ENCODE data around the gene ZNF423. TPM values are rescaled to one million over a fixed set of nuclear protein-coding genes. Genes with fewer than 3 reads are reported as not detected.

The ZNF423 gene
- polyA plus RNA-seq, 4 donors: 0.54 to 10.3 (median 2.9) TPM; not detected in 1

- WGBS, 3 donors: 88 to 100% (median 92%) methylated on average over 1 of the region's 1 CpG
- Histone ChIP-seq H3K27ac (ENCODE audit: low read depth in 1 of 3, low read length in 2 of 3) (no peak overlapping the region), H3K9me3 (ENCODE audit: control insufficient read depth in 2 of 2, insufficient read depth in 1 of 2, low read depth in 1 of 2, low read length in 1 of 2) (peaks cover 0 to 2% of the 10 kb centered on the region in 2 donors), H3K27me3 (ENCODE audit: control insufficient read depth in 3 of 3, insufficient read depth in 3 of 3, low read length in 3 of 3) (peaks cover 0 to 2% (median 0%) of the 10 kb centered on the region in 3 donors), H3K4me1 (ENCODE audit: control insufficient read depth in 3 of 3, insufficient read depth in 2 of 3, low read depth in 1 of 3, low read length in 2 of 3) (no peaks in the 10 kb centered on the region), H3K36me3 (ENCODE audit: control insufficient read depth in 3 of 3, insufficient read depth in 2 of 3, low read depth in 1 of 3, low read length in 3 of 3) (peaks cover 0 to 6% (median 0%) of the 10 kb centered on the region in 3 donors), H3K4me3 (ENCODE audit: low read depth in 1 of 3, low read length in 3 of 3) (no peak overlapping the region)
- FAIRE-seq (no peak), DNase-seq (no peak)
These were observed 202.3 kb downstream of the ZNF423 start for GRCh38 chr16:49653577-49653976.

- H3K4me1 ChIP-seq (ENCODE audit: control insufficient read depth in 3 of 3, insufficient read depth in 2 of 3, low read depth in 1 of 3, low read length in 2 of 3): no peaks in the 10 kb centered on the region
- H3K36me3 ChIP-seq (ENCODE audit: control insufficient read depth in 3 of 3, insufficient read depth in 2 of 3, low read depth in 1 of 3, low read length in 3 of 3): peaks cover 0 to 6% (median 0%) of the 10 kb centered on the region in 3 donors
- FAIRE-seq (no peak), DNase-seq (no peak)
- peaks cover 0 to 4% of the 10 kb centered on the region in 2 donors for H3K9me3 ChIP-seq (ENCODE audit: control insufficient read depth in 2 of 2, insufficient read depth in 1 of 2, low read depth in 1 of 2, low read length in 1 of 2)
- WGBS, 3 donors: 56 to 73% (median 64%) methylated on average over 6 of the region's 6 CpGs
- H3K4me3 ChIP-seq (ENCODE audit: low read depth in 1 of 3, low read length in 3 of 3): no peak overlapping the region
- peaks cover 0 to 2% (median 0%) of the 10 kb centered on the region in 3 donors for H3K27me3 ChIP-seq (ENCODE audit: control insufficient read depth in 3 of 3, insufficient read depth in 3 of 3, low read length in 3 of 3)
- no peak overlapping the region for H3K27ac ChIP-seq (ENCODE audit: low read depth in 1 of 3, low read length in 2 of 3)
These were observed 202.7 kb downstream of the ZNF423 start for GRCh38 chr16:49653173-49653570.

GRCh38 chr16:49652456-49653172, 203.3 kb downstream of the ZNF423 start:
- WGBS, 3 donors: 52 to 75% (median 66%) methylated on average over 23 of the region's 23 CpGs
- Histone ChIP-seq H3K27me3 (ENCODE audit: control insufficient read depth in 3 of 3, insufficient read depth in 3 of 3, low read length in 3 of 3) (peaks cover 0 to 2% (median 0%) of the 10 kb centered on the region in 3 donors), H3K4me1 (ENCODE audit: control insufficient read depth in 3 of 3, insufficient read depth in 2 of 3, low read depth in 1 of 3, low read length in 2 of 3) (no peaks in the 10 kb centered on the region), H3K36me3 (ENCODE audit: control insufficient read depth in 3 of 3, insufficient read depth in 2 of 3, low read depth in 1 of 3, low read length in 3 of 3) (peaks cover 0 to 6% (median 0%) of the 10 kb centered on the region in 3 donors), H3K4me3 (ENCODE audit: low read depth in 1 of 3, low read length in 3 of 3) (no peak overlapping the region), H3K27ac (ENCODE audit: low read depth in 1 of 3, low read length in 2 of 3) (peak overlapping the region in 1 of 3 donors; percentile 1), H3K9me3 (ENCODE audit: control insufficient read depth in 2 of 2, insufficient read depth in 1 of 2, low read depth in 1 of 2, low read length in 1 of 2) (peaks cover 0 to 8% of the 10 kb centered on the region in 2 donors)
- DNase-seq: peak in 1 of 2 donors; percentile 56
- no peak for FAIRE-seq

GRCh38 chr16:49651996-49652395, 203.9 kb downstream of the ZNF423 start:
- Histone ChIP-seq H3K36me3 (ENCODE audit: control insufficient read depth in 3 of 3, insufficient read depth in 2 of 3, low read depth in 1 of 3, low read length in 3 of 3) (peaks cover 0 to 2% (median 0%) of the 10 kb centered on the region in 3 donors), H3K9me3 (ENCODE audit: control insufficient read depth in 2 of 2, insufficient read depth in 1 of 2, low read depth in 1 of 2, low read length in 1 of 2) (peaks cover 0 to 14% of the 10 kb centered on the region in 2 donors), H3K27me3 (ENCODE audit: control insufficient read depth in 3 of 3, insufficient read depth in 3 of 3, low read length in 3 of 3) (peaks cover 0 to 2% (median 0%) of the 10 kb centered on the region in 3 donors), H3K4me1 (ENCODE audit: control insufficient read depth in 3 of 3, insufficient read depth in 2 of 3, low read depth in 1 of 3, low read length in 2 of 3) (no peaks in the 10 kb centered on the region), H3K27ac (ENCODE audit: low read depth in 1 of 3, low read length in 2 of 3) (peak overlapping the region in 1 of 3 donors; percentile 1), H3K4me3 (ENCODE audit: low read depth in 1 of 3, low read length in 3 of 3) (no peak overlapping the region)
- FAIRE-seq: no peak
- WGBS, 3 donors: 46 to 59% (median 59%) methylated on average over 7 of the region's 7 CpGs
- no peak for DNase-seq

- DNase-seq: no peak
- peaks cover 0 to 2% (median 0%) of the 10 kb centered on the region in 3 donors for H3K36me3 ChIP-seq (ENCODE audit: control insufficient read depth in 3 of 3, insufficient read depth in 2 of 3, low read depth in 1 of 3, low read length in 3 of 3)
- H3K4me3 ChIP-seq (ENCODE audit: low read depth in 1 of 3, low read length in 3 of 3): no peak overlapping the region
- peaks cover 0 to 2% (median 0%) of the 10 kb centered on the region in 3 donors for H3K27me3 ChIP-seq (ENCODE audit: control insufficient read depth in 3 of 3, insufficient read depth in 3 of 3, low read length in 3 of 3)
- no peak overlapping the region for H3K27ac ChIP-seq (ENCODE audit: low read depth in 1 of 3, low read length in 2 of 3)
- H3K9me3 ChIP-seq (ENCODE audit: control insufficient read depth in 2 of 2, insufficient read depth in 1 of 2, low read depth in 1 of 2, low read length in 1 of 2): peaks cover 0 to 17% of the 10 kb centered on the region in 2 donors
- H3K4me1 ChIP-seq (ENCODE audit: control insufficient read depth in 3 of 3, insufficient read depth in 2 of 3, low read depth in 1 of 3, low read length in 2 of 3): no peaks in the 10 kb centered on the region
- 65 to 82% (median 73%) methylated on average over 4 of the region's 4 CpGs for WGBS, 3 donors
- FAIRE-seq: no peak
These were observed 204.7 kb downstream of the ZNF423 start for GRCh38 chr16:49651226-49651625.

- peaks cover 0 to 2% (median 0%) of the 10 kb centered on the region in 3 donors for H3K36me3 ChIP-seq (ENCODE audit: control insufficient read depth in 3 of 3, insufficient read depth in 2 of 3, low read depth in 1 of 3, low read length in 3 of 3)
- peaks cover 0 to 21% of the 10 kb centered on the region in 2 donors for H3K9me3 ChIP-seq (ENCODE audit: control insufficient read depth in 2 of 2, insufficient read depth in 1 of 2, low read depth in 1 of 2, low read length in 1 of 2)
- H3K4me3 ChIP-seq (ENCODE audit: low read depth in 1 of 3, low read length in 3 of 3): no peak overlapping the region
- no peaks in the 10 kb centered on the region for H3K4me1 ChIP-seq (ENCODE audit: control insufficient read depth in 3 of 3, insufficient read depth in 2 of 3, low read depth in 1 of 3, low read length in 2 of 3)
- DNase-seq (no peak), FAIRE-seq (no peak)
- WGBS, 3 donors: 72 to 100% (median 95%) methylated on average over 1 of the region's 1 CpG
- H3K27ac ChIP-seq (ENCODE audit: low read depth in 1 of 3, low read length in 2 of 3): no peak overlapping the region
- H3K27me3 ChIP-seq (ENCODE audit: control insufficient read depth in 3 of 3, insufficient read depth in 3 of 3, low read length in 3 of 3): peaks cover 0 to 2% (median 0%) of the 10 kb centered on the region in 3 donors
These were observed 205.3 kb downstream of the ZNF423 start for GRCh38 chr16:49650603-49651002.

- Histone ChIP-seq H3K36me3 (ENCODE audit: control insufficient read depth in 3 of 3, insufficient read depth in 2 of 3, low read depth in 1 of 3, low read length in 3 of 3) (peaks cover 0 to 2% (median 0%) of the 10 kb centered on the region in 3 donors), H3K27me3 (ENCODE audit: control insufficient read depth in 3 of 3, insufficient read depth in 3 of 3, low read length in 3 of 3) (peaks cover 0 to 2% (median 0%) of the 10 kb centered on the region in 3 donors), H3K4me1 (ENCODE audit: control insufficient read depth in 3 of 3, insufficient read depth in 2 of 3, low read depth in 1 of 3, low read length in 2 of 3) (no peaks in the 10 kb centered on the region), H3K9me3 (ENCODE audit: control insufficient read depth in 2 of 2, insufficient read depth in 1 of 2, low read depth in 1 of 2, low read length in 1 of 2) (peaks cover 0 to 21% of the 10 kb centered on the region in 2 donors), H3K27ac (ENCODE audit: low read depth in 1 of 3, low read length in 2 of 3) (no peak overlapping the region), H3K4me3 (ENCODE audit: low read depth in 1 of 3, low read length in 3 of 3) (no peak overlapping the region)
- WGBS, 3 donors: 14 to 48% (median 34%) methylated on average over 5 of the region's 5 CpGs
- DNase-seq: no peak
- no peak for FAIRE-seq
These were observed 206.7 kb downstream of the ZNF423 start for GRCh38 chr16:49649013-49649765.

- Histone ChIP-seq H3K36me3 (ENCODE audit: control insufficient read depth in 3 of 3, insufficient read depth in 2 of 3, low read depth in 1 of 3, low read length in 3 of 3) (peaks cover 0 to 2% (median 0%) of the 10 kb centered on the region in 3 donors), H3K27me3 (ENCODE audit: control insufficient read depth in 3 of 3, insufficient read depth in 3 of 3, low read length in 3 of 3) (no peaks in the 10 kb centered on the region), H3K4me3 (ENCODE audit: low read depth in 1 of 3, low read length in 3 of 3) (no peak overlapping the region), H3K27ac (ENCODE audit: low read depth in 1 of 3, low read length in 2 of 3) (no peak overlapping the region), H3K9me3 (ENCODE audit: control insufficient read depth in 2 of 2, insufficient read depth in 1 of 2, low read depth in 1 of 2, low read length in 1 of 2) (peaks cover 0 to 21% of the 10 kb centered on the region in 2 donors), H3K4me1 (ENCODE audit: control insufficient read depth in 3 of 3, insufficient read depth in 2 of 3, low read depth in 1 of 3, low read length in 2 of 3) (no peaks in the 10 kb centered on the region)
- DNase-seq (no peak), FAIRE-seq (no peak)
- 76 to 95% (median 77%) methylated on average over 2 of the region's 2 CpGs for whole genome bisulfite sequencing, 3 donors
These were observed 208.2 kb downstream of the ZNF423 start for GRCh38 chr16:49647673-49648072.

Measured in small intestine (tissue), 7 donors.